Natural killer cell (primary cell): ENCODE data around the gene IKZF2. TPM values are rescaled to one million over a fixed set of nuclear protein-coding genes. Genes with fewer than 3 reads are reported as not detected.

Experiments
- ATAC-seq, 3 donors: fragments of 150-1000 bp in 2 of 3; fragments of 200-7000 bp in 1 of 3; cut with Tn5 transposase; 1 replicate in 1 of 3; 2 replicates in 2 of 3; pipeline ENCODE4 v1.10.0; 2021; ENCODE audit warnings: mild to moderate bottlenecking in 2 of 3, moderate library complexity in 2 of 3
- DNase-seq, 2 donors: peaks; one replicate each; pipeline versions ENCODE4 v3.0.0 to v3.0.0-alpha.2; 2013 to 2021; ENCODE audit warnings: mixed read lengths in 1 of 2
- H3K27ac ChIP-seq: one replicate; pipeline ENCODE4 v1.5.1; 2013; ENCODE audit warnings: mild to moderate bottlenecking, low read length
- H3K27me3 ChIP-seq: one replicate; pipeline ENCODE4 v1.6.1; 2013; ENCODE audit warnings: low read length; ENCODE audit not compliant: control insufficient read depth, insufficient read depth
- H3K36me3 ChIP-seq: one replicate; pipeline ENCODE4 v1.6.1; 2013; ENCODE audit warnings: low read length; ENCODE audit not compliant: control insufficient read depth, insufficient read depth
- H3K4me1 ChIP-seq: one replicate; pipeline ENCODE4 v1.6.1; 2013; ENCODE audit warnings: low read length; ENCODE audit not compliant: control insufficient read depth, insufficient read depth
- H3K4me3 ChIP-seq: one replicate; pipeline ENCODE4 v1.5.1; 2013; ENCODE audit warnings: low read length
- H3K9me3 ChIP-seq: one replicate; pipeline ENCODE4 v1.6.1; 2013; ENCODE audit warnings: low read length; ENCODE audit not compliant: control insufficient read depth, insufficient read depth
- H3K27ac Mint-ChIP-seq, 2 donors: one replicate each; pipeline ENCODE4 v1.8.0; 2022; ENCODE audit warnings: mild to moderate bottlenecking in 2 of 2, mixed read lengths in 2 of 2, moderate library complexity in 1 of 2
- H3K27me3 Mint-ChIP-seq, 2 donors: one replicate each; pipeline ENCODE4 v1.8.0; 2022; ENCODE audit warnings: low read depth in 2 of 2, mixed read lengths in 2 of 2
- H3K36me3 Mint-ChIP-seq: one replicate; pipeline ENCODE4 v1.8.0; 2022; ENCODE audit warnings: mixed read lengths
- H3K4me1 Mint-ChIP-seq, 2 donors: one replicate each; pipeline ENCODE4 v1.8.0; 2022; ENCODE audit warnings: mixed read lengths in 2 of 2
- H3K4me3 Mint-ChIP-seq: one replicate; pipeline ENCODE4 v1.8.0; 2022; ENCODE audit warnings: mild to moderate bottlenecking, moderate library complexity, mixed read lengths
- H3K9me3 Mint-ChIP-seq, 2 donors: one replicate each; pipeline ENCODE4 v1.8.0; 2022; ENCODE audit warnings: mixed read lengths in 2 of 2
- CTCF ChIP-seq: fragments of 200-600 bp; IDR thresholded peaks from one replicate; pipeline ENCODE4 v1.8.0; 2022; ENCODE audit warnings: antibody characterized with exemption
- WGBS: methylation state at CpG from one replicate; pipeline ENCODE4 v1.1.7; 2013; ENCODE audit warnings: missing lambda C conversion rate; ENCODE audit not compliant: insufficient coverage; 5-methylcytosine and 5-hydroxymethylcytosine counted together
- intact Hi-C: fragments of 100-400 bp; cut with micrococcal nuclease; formaldehyde crosslinking; loops from one replicate; pipeline ENCODE4 v1.14.2; 2022
- total RNA-seq, 4 donors: library from RNA; stranded (reverse); fragments of 120-200 nt in 1 of 4; gene quantifications; one replicate each; pipeline versions ENCODE4 v1.2.3 to v1.2.4, GENCODE V29; 2013 to 2022

The IKZF2 gene
- total RNA-seq, 3 donors from 2014 or later (not counting 1 experiment from before 2014, with no cell fraction given) = 74.4 to 162 (median 133) TPM

- peak in 1 of 2 donors; percentile 18 for DNase-seq
- peak overlapping the region; percentile 79 for H3K4me3 Mint-ChIP-seq
Measured at GRCh38 chr2:213101692-213102460, 49.5 kb downstream of the IKZF2 start.

GRCh38 chr2:213101109-213101508 lies 50.3 kb downstream of the IKZF2 start:
- no peak for TF ChIP-seq CTCF
- H3K27me3 Mint-ChIP-seq = no peaks in the 10 kb centered on the region
- H3K27ac Mint-ChIP-seq = peak overlapping the region; percentile 74 to 84
- H3K9me3 Mint-ChIP-seq = no peaks in the 10 kb centered on the region
- H3K36me3 ChIP-seq = no peaks in the 10 kb centered on the region
- no peaks in the 10 kb centered on the region for H3K27me3 ChIP-seq
- peak overlapping the region; percentile 64 for H3K4me3 Mint-ChIP-seq
- H3K9me3 ChIP-seq = no peaks in the 10 kb centered on the region
- H3K4me1 Mint-ChIP-seq = peaks cover 68 to 73% of the 10 kb centered on the region in 2 donors
- no peaks in the 10 kb centered on the region for H3K36me3 Mint-ChIP-seq
- H3K4me3 ChIP-seq = no peak overlapping the region
- ATAC-seq = no peak
- no CpG with 5 or more reads among the region's 1 CpG for WGBS
- no peak for DNase-seq
- peak overlapping the region; percentile 35 for H3K27ac ChIP-seq
- intact Hi-C loops = loop anchor here (5.0 kb wide), 2 partner anchors 144 to 284 kb away; no protein-coding TSS in a partner anchor
- H3K4me1 ChIP-seq = peaks cover 15% of the 10 kb centered on the region

More at GRCh38 chr2:213101692-213102460, 49.5 kb downstream of the IKZF2 start:
- peak overlapping the region; percentile 35 for H3K27ac ChIP-seq
- no peaks in the 10 kb centered on the region for H3K27me3 ChIP-seq
- 61% methylated on average over 5 of the region's 5 CpGs for WGBS
- Mint-ChIP-seq H3K27ac (peak overlapping the region; percentile 74 to 84), H3K27me3 (no peaks in the 10 kb centered on the region), H3K9me3 (no peaks in the 10 kb centered on the region), H3K36me3 (no peaks in the 10 kb centered on the region), H3K4me1 (peaks cover 68 to 74% of the 10 kb centered on the region in 2 donors)
- H3K9me3 ChIP-seq = no peaks in the 10 kb centered on the region
- peaks cover 18% of the 10 kb centered on the region for H3K4me1 ChIP-seq
- ATAC-seq = peak; percentile 40 to 60 (median 42)
- no peak for TF ChIP-seq CTCF
- H3K4me3 ChIP-seq = no peak overlapping the region
- intact Hi-C loops = loop anchor here (5.0 kb wide), 2 partner anchors 145 to 285 kb away; no protein-coding TSS in a partner anchor
- H3K36me3 ChIP-seq = no peaks in the 10 kb centered on the region

- WGBS = 92% methylated on average over 4 of the region's 4 CpGs
- no peaks in the 10 kb centered on the region for H3K36me3 ChIP-seq
- H3K4me3 ChIP-seq = no peak overlapping the region
- peak overlapping the region; percentile 54 for H3K27ac ChIP-seq
- H3K36me3 Mint-ChIP-seq = no peaks in the 10 kb centered on the region
- H3K9me3 Mint-ChIP-seq = no peaks in the 10 kb centered on the region
- intact Hi-C loops = no loop called here
- TF ChIP-seq CTCF = no peak
- no peak for DNase-seq
- H3K27me3 ChIP-seq = no peaks in the 10 kb centered on the region
- H3K4me1 ChIP-seq = peaks cover 4% of the 10 kb centered on the region
- no peak for ATAC-seq
- no peaks in the 10 kb centered on the region for H3K9me3 ChIP-seq
- no peaks in the 10 kb centered on the region for H3K27me3 Mint-ChIP-seq
- peaks cover 64 to 68% of the 10 kb centered on the region in 2 donors for H3K4me1 Mint-ChIP-seq
- H3K4me3 Mint-ChIP-seq = peak overlapping the region; percentile 61
- peak overlapping the region; percentile 74 to 84 for H3K27ac Mint-ChIP-seq
Measured at GRCh38 chr2:213098612-213099011, 52.8 kb downstream of the IKZF2 start.
